GM21367 (cell line): Measurements from ENCODE around the gene ST6GALNAC5.
"Not testable (repeated sequence)": the region's sequence is repeated elsewhere in the genome, so short reads cannot be mapped to it uniquely, and the experiment has no call there.

Experiments used
- ATAC-seq: cut with Tn5 transposase; IDR thresholded peaks from one replicate; pipeline ENCODE4 v1.9.1; 2021; ENCODE audit not compliant: unreplicated experiment

Gene ST6GALNAC5

DNA sequence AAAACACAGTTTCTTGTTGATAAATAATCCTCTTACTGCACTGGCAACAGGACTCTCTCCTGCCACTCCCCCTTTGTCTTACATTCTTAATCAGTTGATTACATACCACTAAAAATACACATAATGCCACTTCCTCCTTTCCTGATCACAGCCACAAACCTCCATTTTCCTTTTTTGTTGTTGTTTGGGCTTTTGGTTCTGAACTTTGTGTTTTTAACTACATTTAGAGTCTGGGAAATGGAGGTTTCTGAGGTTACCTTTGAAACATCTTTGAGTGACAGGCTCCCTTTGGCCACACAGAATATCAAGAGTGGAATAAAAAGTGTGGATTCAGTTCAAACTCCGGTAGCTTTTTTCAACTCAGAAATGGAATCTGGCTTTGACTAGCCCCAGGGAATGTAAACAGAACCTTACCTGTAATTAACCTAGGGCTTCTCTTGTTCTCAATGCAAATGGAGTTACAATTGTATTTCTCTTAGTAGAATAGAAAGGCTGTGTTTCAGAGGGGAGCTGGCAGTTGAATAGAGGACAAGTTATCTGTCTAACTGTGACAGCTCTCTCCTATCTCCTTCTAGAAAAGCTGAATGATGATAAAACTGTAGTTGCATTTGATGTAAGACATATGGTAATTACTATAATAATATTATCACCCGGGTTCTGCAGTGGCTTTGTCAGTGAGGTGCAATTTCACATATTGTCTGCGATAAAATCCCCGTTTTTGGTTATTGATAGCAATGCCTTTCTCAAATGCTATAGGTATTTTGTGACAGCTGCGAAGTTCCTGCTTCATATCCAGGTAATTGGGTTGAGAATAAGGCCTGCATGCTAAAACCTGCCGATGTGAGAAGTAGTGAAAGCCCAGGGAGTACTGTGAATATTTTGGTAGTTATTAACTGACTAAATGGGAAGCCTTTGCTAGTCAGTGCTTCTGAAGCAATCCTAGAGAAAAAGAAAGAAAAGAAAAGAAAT, 66.9 kb downstream of the ST6GALNAC5 start:
- ATAC-seq = no peak

DNA sequence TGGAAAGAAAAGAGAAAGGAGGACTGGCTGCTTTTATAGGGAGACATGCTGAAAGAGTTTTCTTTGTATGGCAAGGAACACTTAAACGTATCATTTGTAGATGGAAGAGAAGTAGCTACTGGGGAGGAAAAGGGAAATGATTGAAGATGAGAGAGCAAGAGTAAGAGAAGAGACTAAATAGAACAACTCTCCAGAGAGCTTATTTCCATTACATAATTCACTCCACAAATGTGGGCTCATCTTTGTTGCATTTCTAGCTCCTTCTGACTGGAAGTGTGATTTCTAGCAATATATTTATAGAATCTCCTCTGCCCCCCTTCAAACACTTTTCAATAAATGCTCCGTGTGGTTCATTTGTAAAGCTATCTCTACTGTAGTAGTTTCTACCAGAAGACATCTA, 71.0 kb downstream of the ST6GALNAC5 start:
- ATAC-seq = no peak

GRCh38 chr1:76939050-76939816, 72.0 kb downstream of the ST6GALNAC5 start:
- ATAC-seq = no peak

GRCh38 chr1:76939817-76940216, 72.5 kb downstream of the ST6GALNAC5 start:
- ATAC-seq = no peak

- ATAC-seq = no peak
Observed at GRCh38 chr1:76940571-76941335, 73.5 kb downstream of the ST6GALNAC5 start.

GRCh38 chr1:76942549-76942948, 75.3 kb downstream of the ST6GALNAC5 start:
- no peak for ATAC-seq

DNA sequence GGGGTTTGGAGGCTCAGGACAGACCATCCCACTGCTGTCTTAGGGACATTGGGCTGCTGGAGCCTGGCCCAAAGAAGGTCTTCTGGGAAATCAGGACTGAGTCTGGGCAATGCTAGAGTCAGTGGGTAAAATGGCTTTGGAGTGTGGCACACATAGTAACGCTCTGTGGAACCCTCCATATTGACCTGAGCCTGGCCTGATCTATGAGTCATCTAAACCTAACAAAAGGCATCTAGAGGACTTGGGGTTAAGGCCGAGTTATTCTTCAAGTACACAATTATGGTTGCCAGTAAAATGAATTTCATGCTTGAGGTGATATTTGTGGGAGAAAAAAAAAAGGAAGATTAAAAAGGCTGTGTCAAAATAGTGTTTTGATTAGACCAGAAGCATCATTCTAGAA, 77.7 kb downstream of the ST6GALNAC5 start:
- no peak for ATAC-seq

DNA sequence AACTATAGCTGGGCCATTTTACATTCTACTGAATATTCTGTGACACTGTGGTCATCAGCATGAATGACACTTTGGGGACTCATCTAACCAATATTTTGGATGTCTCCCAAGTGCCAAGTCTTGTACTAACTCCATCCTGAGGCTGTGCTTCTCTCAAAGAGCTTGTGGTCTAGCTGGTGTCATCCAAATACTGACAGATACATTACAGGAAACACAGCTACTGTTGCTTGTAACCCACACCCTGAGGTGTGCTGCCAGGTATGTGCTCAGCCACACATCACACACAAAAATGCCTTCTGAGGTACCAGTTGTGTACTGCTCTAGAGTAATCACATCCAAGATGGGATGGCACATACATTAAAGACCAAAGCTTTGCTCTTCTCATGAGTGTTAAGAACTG, 81.6 kb downstream of the ST6GALNAC5 start:
- no peak for ATAC-seq

DNA sequence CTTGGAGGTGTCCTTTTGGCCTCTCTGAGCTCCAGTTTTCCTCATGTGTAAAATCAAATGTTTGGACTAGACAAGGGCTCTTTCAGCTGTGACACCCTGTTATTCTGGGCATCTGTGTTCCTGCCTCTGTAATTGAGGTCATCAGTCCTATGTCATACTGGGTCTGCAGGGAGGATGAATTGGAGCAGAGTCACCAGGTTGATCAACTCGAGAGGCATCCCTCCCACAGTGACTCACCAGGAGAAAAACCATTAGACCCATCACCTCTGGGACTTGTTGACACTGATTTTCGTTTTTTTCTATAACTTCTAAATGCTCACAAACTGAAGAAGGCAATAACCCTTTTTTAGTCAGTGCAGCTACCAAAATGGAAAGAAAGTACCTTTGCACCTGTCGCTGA, 82.2 kb downstream of the ST6GALNAC5 start:
- no peak for ATAC-seq

DNA sequence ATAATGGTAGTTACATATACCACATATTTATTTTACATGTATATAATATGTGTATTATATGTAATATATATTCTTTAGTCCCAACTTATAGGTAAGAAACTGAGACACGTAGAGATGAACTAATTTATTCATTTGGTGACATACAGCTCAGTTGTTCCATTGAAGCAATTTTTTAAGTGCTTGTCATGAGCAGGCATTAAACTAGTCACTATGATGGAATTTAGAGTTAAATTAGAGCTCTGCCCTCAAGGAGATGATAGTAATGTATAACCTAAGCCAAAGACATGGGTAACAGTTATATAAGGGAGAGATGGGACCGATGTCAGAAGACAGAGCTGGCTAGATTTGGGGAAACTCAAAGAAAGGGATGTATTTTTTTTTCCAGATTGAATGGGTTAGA, 83.0 kb downstream of the ST6GALNAC5 start:
- no peak for ATAC-seq

GRCh38 chr1:76951153-76951552, 83.9 kb downstream of the ST6GALNAC5 start:
- ATAC-seq = no peak

GRCh38 chr1:76955652-76956051, 88.4 kb downstream of the ST6GALNAC5 start:
- ATAC-seq = no peak

GRCh38 chr1:76957961-76958360, 90.7 kb downstream of the ST6GALNAC5 start:
- ATAC-seq = no peak

DNA sequence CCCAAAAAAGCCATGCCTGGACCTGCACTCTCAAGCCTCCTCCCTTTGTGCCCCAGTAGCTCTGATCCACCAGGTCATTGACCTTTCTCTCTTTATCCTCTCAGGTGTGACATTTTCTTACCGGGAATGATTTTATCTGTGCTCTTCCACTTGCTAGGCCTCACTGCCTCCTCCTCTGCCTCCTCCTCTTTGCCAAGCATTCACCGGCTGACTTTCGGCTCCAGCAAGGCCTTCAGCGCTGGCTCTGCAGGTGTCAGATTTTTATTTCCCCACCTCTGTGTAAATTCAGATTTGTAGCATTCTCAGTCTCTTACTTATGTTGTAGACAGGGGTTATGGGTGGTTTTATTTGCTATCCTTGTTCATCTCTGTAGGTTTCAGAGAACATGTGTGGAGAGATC, 91.5 kb downstream of the ST6GALNAC5 start:
- no peak for ATAC-seq

DNA sequence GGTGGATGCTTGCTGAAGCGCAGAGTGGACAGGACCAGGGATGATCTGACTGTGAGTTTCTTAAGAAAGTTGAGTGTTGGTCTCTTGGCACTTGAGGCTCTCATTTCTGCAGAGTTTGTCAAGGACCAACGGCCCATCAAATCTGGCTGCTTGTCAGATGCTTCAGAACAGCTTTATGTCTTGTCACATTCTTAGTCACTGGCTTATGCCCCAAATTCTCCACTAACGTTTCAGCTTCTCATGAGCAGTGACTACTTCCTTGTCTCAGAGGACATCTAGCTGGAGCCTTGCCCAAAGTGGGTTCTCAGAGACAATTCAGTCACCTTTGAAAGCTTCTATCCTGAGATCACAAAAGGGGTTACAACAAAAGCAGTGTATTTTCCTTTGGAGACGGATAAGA, 92.3 kb downstream of the ST6GALNAC5 start:
- no peak for ATAC-seq

GRCh38 chr1:76961181-76961819, 94.0 kb downstream of the ST6GALNAC5 start:
- no peak for ATAC-seq

DNA sequence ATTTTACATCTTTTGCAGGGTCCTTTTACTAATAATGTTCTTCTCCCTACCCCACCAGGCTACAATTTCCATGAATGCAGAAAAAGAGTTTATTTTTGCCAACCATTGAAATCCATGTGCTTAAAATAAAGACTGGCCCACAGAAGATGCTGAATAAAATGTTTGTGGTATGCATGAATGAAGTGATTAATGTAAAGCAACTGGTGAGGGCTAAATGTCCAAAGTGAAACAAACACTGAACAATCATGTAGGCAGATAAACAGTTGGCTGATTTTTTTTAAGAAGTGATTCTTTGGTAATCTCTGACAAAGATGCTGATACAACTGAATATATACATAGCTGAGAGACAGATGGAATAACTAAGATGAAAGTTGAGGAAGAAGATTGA, 94.5 kb downstream of the ST6GALNAC5 start:
- no peak for ATAC-seq

DNA sequence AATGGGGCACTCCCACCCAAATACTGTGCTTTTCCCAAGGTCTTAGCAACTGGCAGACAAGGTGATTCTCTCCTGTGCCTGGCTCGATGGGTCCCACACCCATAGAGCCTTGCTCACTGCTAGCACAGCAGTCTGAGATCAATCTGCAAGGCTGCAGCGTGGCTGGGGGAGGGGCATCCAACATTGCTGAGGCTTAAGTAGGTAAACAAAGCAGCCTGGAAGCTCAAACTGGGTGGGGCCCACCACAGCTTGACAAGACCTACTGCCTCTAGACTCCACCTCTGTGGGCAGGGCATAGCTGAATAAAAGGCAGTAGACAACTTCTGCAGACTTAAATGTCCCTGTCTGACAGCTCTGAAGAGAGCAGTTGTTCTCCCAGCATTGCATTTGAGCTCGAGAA, 114.0 kb downstream of the ST6GALNAC5 start:
- ATAC-seq = not testable (repeated sequence)

DNA sequence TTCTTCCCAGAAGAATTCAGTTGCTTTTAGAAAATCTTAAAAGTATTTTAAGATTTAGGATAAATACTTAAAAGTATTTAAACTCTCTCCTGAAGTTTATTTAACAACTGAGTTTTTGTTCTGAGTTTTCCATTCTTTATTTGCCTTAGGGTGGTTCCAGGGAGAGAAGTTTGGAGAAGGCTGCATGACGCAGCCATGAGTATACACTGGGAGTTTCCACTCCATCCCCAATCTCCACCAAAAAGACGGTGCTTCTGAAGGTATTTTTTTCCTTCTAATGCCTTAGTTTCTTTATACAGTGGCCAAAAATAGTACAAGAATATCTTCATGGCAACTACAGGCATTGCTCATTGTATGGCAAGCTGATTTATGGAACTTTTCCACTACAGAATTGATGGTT, 122.7 kb downstream of the ST6GALNAC5 start:
- ATAC-seq = no peak

DNA sequence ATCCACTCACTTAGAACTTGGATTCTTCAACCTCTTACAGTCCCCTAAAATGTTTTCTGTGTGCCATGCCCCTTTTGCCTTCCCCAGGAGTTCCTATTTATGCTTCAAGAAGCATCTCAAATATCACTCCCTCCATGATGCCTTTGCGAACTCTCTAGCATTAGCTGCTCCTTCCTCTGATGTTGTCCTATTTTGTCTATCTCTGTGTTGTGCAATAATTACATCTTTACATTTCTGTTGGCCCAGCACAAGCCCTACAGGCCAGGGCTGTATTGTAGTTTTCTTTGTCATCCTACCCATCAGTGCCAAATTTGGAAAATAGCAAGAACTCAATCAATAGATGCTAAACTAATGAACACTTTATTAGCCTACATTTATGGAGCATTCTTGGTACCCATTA, 125.8 kb downstream of the ST6GALNAC5 start:
- no peak for ATAC-seq
